Endodermal cell (in vitro differentiated cells): ENCODE data around the gene SPTB. TPM values are rescaled to one million over a fixed set of nuclear protein-coding genes. Genes with fewer than 3 reads are reported as not detected.
"Not testable (repeated sequence)": the region's sequence is repeated elsewhere in the genome, so short reads cannot be mapped to it uniquely, and the experiment has no call there.

Source experiments
- DNase-seq: peaks from one replicate; pipeline ENCODE4 v3.0.0-alpha.2; 2017
- H3K27ac ChIP-seq: 2 replicates; pipeline ENCODE4 v1.5.1; 2013; ENCODE audit warnings: mild to moderate bottlenecking, low read depth, low read length, moderate library complexity
- H3K27me3 ChIP-seq: 2 replicates; pipeline ENCODE4 v1.6.1; 2013; ENCODE audit warnings: mild to moderate bottlenecking, low read length, moderate library complexity; ENCODE audit not compliant: insufficient read depth, control insufficient read depth, poor library complexity, severe bottlenecking
- H3K36me3 ChIP-seq: 2 replicates; pipeline ENCODE4 v1.7.0; 2013; ENCODE audit warnings: mild to moderate bottlenecking, low read length, moderate library complexity; ENCODE audit not compliant: control insufficient read depth, insufficient read depth
- H3K4me1 ChIP-seq: one replicate; pipeline ENCODE4 v1.7.0; 2013; ENCODE audit warnings: low read length; ENCODE audit not compliant: control insufficient read depth, insufficient read depth
- H3K4me3 ChIP-seq: 2 replicates; pipeline ENCODE4 v1.5.1; 2013; ENCODE audit warnings: mild to moderate bottlenecking, low read length, moderate library complexity
- H3K9ac ChIP-seq: 2 replicates; pipeline ENCODE4 v1.6.1; 2013; ENCODE audit warnings: mild to moderate bottlenecking, low read length, moderate library complexity; ENCODE audit not compliant: poor library complexity, severe bottlenecking; ENCODE audit errors: extremely low read depth
- H3K9me3 ChIP-seq: 2 replicates; pipeline ENCODE4 v1.6.1; 2013; ENCODE audit warnings: mild to moderate bottlenecking, low read length, moderate library complexity; ENCODE audit not compliant: control insufficient read depth
- H3K27ac Mint-ChIP-seq: 2 replicates; pipeline ENCODE4 v1.8.0; 2020; ENCODE audit warnings: mixed read lengths
- H3K27me3 Mint-ChIP-seq: 2 replicates; pipeline ENCODE4 v1.8.0; 2021; ENCODE audit warnings: mild to moderate bottlenecking, mixed read lengths; ENCODE audit not compliant: insufficient read depth
- H3K36me3 Mint-ChIP-seq: 2 replicates; pipeline ENCODE4 v1.8.0; 2020; ENCODE audit warnings: low read depth, mixed read lengths
- H3K4me1 Mint-ChIP-seq: 2 replicates; pipeline ENCODE4 v1.8.0; 2020; ENCODE audit warnings: mixed read lengths
- H3K4me3 Mint-ChIP-seq: 2 replicates; pipeline ENCODE4 v1.8.0; 2020; ENCODE audit warnings: mild to moderate bottlenecking, moderate library complexity, mixed read lengths
- H3K9me3 Mint-ChIP-seq: 2 replicates; pipeline ENCODE4 v1.8.0; 2020; ENCODE audit warnings: mild to moderate bottlenecking, mixed read lengths
- CTCF ChIP-seq: fragments of 200-600 bp; sonication (generic); conservative IDR thresholded peaks from 2 replicates; pipeline ENCODE4 v1.5.0; 2021; ENCODE audit warnings: antibody characterized with exemption, mild to moderate bottlenecking
- WGBS, 2 experiments: methylation state at CpG; one replicate each; pipeline versions ENCODE4 v1.1.5 to v1.1.7; 2013; ENCODE audit warnings: missing lambda C conversion rate in 2 of 2, mixed read lengths in 1 of 2; ENCODE audit not compliant: insufficient coverage in 1 of 2, insufficient read length in 1 of 2; 5-methylcytosine and 5-hydroxymethylcytosine counted together
- total RNA-seq, 2 donors: library from RNA; stranded (reverse); fragmentation: NEBNext Ultra II Directional in 1 of 2; extraction: Animal tissue kit (Norgen Biotek cat#: 25700) in 1 of 2; gene quantifications; 2 replicates in 1 of 2; 3 replicates in 1 of 2; pipeline ENCODE4 v1.2.1, GENCODE V29; 2021

The SPTB gene
- total RNA-seq, 2 donors from 2014 or later = 0.77 to 1.4 TPM

- TF ChIP-seq CTCF = peak; percentile 25
- Histone ChIP-seq H3K4me1 (no peaks in the 10 kb centered on the region), H3K4me3 (peak within 1 kb of the TSS; percentile 88), H3K27me3 (no peaks in the 10 kb centered on the region), H3K9ac (peak within 1 kb of the TSS; percentile 94), H3K36me3 (no peaks in the 10 kb centered on the region), H3K9me3 (no peaks in the 10 kb centered on the region), H3K27ac (peak within 1 kb of the TSS; percentile 54)
- Mint-ChIP-seq H3K36me3 (peaks cover 8% of the 10 kb centered on the region), H3K27me3 (no peaks in the 10 kb centered on the region), H3K4me3 (peak within 1 kb of the TSS; percentile 86), H3K4me1 (peaks cover 8% of the 10 kb centered on the region), H3K9me3 (no peaks in the 10 kb centered on the region), H3K27ac (peak within 1 kb of the TSS; percentile 69)
- peak; percentile 98 for DNase-seq
- 0 to 1% methylated on average over 13 to 49 of the region's 49 CpGs for WGBS, 2 experiments
These were observed 34.7 kb upstream of the SPTB start, which contains the start of gene CHURC1 for GRCh38 chr14:64914237-64915028. CHURC1 (plus strand) TSS chr14:64914455; CDS start chr14:64914496, 41 bp downstream.

- H3K36me3 ChIP-seq, H3K27ac Mint-ChIP-seq, H3K4me1 Mint-ChIP-seq, H3K27me3 Mint-ChIP-seq, H3K36me3 Mint-ChIP-seq, H3K27ac ChIP-seq, H3K9ac ChIP-seq, H3K27me3 ChIP-seq, H3K9me3 ChIP-seq, H3K9me3 Mint-ChIP-seq, DNase-seq, H3K4me1 ChIP-seq: not testable (repeated sequence)
- 45% methylated on average over 1 of the region's 5 CpGs; no CpG with 5 or more reads in 1 of the 2 experiments for WGBS, 2 experiments
- peak overlapping the region; percentile 86 for H3K4me3 Mint-ChIP-seq
- H3K4me3 ChIP-seq = peak overlapping the region; percentile 88
These were observed 33.8 kb upstream of the SPTB start for GRCh38 chr14:64913477-64913876.

DNA sequence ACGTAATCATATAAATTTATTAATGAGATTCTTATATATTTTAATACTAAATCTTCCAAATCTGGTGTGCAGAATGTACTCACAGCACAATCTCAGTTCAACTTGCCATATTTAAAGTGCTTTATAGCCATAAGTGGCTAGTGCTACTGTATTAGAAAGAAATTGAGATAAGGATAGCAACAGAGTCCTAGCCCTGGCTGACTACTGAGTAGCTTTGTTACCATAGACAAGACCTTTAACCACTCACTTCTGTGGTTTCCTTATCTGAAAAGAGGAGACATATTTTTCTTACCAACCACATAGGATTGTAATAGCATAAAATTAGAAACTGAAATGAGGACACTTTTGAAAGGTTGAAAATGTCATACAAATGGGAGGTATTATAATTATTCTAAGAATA lies 32.6 kb upstream of the SPTB start:
- H3K4me3 Mint-ChIP-seq = no peak overlapping the region
- H3K4me1 Mint-ChIP-seq = peaks cover 8% of the 10 kb centered on the region
- Histone ChIP-seq H3K4me3 (no peak overlapping the region), H3K9me3 (no peaks in the 10 kb centered on the region), H3K4me1 (no peaks in the 10 kb centered on the region), H3K27me3 (no peaks in the 10 kb centered on the region), H3K9ac (no peak overlapping the region), H3K27ac (no peak overlapping the region), H3K36me3 (no peaks in the 10 kb centered on the region)
- no peaks in the 10 kb centered on the region for H3K27me3 Mint-ChIP-seq
- H3K27ac Mint-ChIP-seq = no peak overlapping the region
- peaks cover 8% of the 10 kb centered on the region for H3K36me3 Mint-ChIP-seq
- no peak for DNase-seq
- WGBS, 2 experiments = no CpG with 5 or more reads among the region's 1 CpG
- H3K9me3 Mint-ChIP-seq = no peaks in the 10 kb centered on the region
- TF ChIP-seq CTCF = no peak
